GM12873 (cell line): ENCODE data around the gene SNHG17.

ENCODE experiments used
- TF ChIP-seq, protein P1 (sequence below): IDR thresholded peaks from 2 replicates; pipeline ENCODE4 v1.5.1; 2012; ENCODE audit warnings: low read depth, mild to moderate bottlenecking, moderate library complexity, low read length, control low read depth; ENCODE audit not compliant: insufficient read depth; ENCODE audit errors: missing control alignments

The SNHG17 gene

DNA sequence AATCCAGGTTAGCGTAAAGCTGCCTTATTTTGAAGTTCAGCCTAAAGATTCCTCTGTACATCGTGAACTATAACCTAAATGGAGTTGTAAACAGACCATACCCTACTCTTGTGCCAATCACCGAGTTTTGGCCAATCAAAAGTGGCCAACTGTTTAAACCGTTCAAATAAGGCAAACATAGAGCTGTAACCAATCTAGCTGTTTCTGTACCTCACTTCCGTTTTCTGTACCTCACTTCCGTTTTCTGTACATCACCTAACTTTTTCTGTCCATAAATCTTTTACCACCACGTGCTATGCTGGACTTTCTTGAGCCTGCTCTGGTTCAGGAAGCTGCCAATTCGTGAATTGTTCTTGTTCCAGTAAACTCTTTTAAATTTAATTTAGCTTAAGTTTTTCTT is 49.1 kb downstream of the SNHG17 start:
- TF ChIP-seq, protein P1, sequence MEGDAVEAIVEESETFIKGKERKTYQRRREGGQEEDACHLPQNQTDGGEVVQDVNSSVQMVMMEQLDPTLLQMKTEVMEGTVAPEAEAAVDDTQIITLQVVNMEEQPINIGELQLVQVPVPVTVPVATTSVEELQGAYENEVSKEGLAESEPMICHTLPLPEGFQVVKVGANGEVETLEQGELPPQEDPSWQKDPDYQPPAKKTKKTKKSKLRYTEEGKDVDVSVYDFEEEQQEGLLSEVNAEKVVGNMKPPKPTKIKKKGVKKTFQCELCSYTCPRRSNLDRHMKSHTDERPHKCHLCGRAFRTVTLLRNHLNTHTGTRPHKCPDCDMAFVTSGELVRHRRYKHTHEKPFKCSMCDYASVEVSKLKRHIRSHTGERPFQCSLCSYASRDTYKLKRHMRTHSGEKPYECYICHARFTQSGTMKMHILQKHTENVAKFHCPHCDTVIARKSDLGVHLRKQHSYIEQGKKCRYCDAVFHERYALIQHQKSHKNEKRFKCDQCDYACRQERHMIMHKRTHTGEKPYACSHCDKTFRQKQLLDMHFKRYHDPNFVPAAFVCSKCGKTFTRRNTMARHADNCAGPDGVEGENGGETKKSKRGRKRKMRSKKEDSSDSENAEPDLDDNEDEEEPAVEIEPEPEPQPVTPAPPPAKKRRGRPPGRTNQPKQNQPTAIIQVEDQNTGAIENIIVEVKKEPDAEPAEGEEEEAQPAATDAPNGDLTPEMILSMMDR: no peak

DNA sequence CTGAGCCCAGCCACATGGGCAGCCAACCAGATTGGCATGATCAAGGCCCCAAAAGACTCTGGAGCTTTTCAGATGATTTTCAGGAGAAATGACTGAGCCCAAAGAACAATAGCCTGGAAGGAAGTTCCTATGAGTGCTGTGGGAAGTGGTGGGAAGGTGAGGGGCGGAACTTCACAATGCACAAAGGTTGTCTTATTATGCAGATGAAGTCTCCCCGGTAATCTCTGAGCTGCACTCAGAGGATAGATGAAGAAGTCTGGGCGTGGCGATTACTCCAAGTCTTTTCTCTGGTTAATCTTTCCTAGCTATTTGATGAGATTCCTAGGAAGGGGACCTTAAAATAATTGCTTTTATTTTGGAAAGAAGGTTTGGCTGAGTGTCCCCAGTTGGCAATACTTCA is 52.0 kb downstream of the SNHG17 start:
- TF ChIP-seq, protein P1: no peak

GRCh38 chr20:38377039-38377685 is 58.0 kb downstream of the SNHG17 start:
- TF ChIP-seq, protein P1: no peak

DNA sequence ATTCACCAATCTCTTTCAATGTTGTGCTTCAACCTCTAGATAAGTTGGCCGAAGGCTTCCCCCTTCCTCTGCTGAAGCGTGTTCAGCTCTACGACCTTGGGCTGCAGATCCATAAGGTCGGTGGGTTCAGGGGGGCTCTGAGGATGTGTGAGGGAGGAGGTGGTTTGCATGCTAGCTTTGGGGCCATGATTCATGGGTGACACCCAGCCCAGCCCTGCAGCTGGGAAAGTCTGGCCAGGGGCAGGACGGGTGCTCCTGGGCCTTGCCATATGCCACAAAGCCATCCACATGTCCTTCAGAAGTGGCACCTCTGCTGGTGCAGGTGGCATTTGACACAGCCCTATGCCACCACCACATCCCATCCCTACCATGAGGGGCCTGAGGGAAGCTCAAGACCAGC is 61.2 kb downstream of the SNHG17 start:
- TF ChIP-seq, protein P1: no peak

GRCh38 chr20:38373231-38373867 is 61.8 kb downstream of the SNHG17 start:
- TF ChIP-seq, protein P1: no peak

- TF ChIP-seq, protein P1: no peak
These were observed 62.3 kb downstream of the SNHG17 start for GRCh38 chr20:38372806-38373205.
